ENCODE measurements around the gene ADAR.

The ADAR gene

DNA sequence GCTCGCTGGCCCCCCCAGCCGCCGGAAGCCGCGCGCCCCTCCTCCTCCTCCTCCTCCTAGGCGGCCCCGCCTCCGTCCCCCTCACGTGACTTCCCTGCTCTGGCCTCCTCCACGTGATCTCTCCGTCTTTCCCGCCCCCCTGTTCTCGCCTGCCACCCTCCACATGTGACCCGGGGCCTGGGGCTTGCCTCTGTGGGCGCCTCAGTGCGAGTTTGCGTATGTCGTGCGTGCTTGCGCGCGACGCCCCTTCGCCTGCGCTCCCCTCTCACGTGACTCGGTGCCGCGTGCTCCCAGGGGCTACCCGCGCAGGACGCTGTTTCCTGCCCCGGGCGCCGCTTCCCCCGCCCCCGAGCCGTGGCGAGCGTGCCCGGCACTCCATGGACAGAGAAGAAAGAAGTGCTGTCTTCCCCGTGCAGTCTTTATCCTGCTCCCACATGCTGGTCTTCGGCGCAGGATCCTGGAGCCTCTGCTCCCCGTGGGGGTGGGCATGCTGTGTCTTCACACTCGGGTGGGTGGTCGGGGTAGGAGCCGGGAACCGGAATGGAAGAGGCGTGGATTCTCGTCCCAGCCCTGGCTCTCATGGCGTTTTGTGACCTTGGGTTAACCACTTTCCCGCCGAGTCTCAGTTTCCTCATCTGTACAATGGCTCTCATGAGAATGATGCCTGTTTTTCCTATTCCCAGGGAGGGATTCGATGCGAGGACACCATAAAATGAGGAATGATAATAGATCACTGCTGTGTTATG is 49.1 kb downstream of the ADAR start:
- peak; percentile 99 for DNase-seq (ENCODE audit: low read depth, low spot score)

DNA sequence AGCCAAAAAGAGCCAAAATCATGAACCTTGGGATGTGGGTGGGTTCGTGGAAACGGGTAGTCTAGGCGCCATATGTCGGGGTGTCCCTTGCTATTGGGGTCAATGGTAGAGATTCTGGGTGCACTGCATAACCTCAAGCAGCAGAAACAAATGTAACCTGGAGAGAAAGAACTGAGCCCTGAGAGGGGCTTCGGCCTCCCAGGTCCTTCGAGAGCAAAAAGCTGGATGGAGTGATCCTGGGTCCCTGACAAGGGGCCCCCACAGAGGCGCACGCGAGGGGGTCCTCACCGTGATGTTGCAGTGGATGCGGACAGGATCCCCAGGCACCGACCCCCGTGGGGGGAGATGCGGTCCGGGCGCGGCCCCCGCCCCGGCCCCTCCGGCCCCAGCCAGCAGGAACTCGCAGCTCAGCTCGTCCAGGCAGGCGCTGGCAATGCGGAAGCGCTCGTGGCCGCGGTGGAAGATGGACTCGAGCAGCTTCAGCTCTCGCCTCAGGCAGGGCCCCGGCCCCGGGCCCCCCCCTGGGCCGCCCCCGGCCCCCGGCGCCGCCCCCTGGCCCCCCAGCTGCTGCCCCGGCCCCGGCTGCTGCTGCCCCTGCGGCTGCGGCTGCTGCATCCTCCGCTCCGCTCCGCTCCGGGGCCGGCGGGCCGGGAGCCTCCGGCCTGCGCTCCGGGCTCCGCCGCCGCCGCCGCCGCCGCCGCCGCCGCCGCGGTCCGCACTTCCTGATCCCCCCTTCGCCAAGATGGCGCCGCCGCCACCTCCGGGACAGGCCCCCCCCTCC is 49.9 kb downstream of the ADAR start, which contains the start of gene UBE2Q1:
Gene UBE2Q1 (minus strand): TSS at position 724 of the 781 bp plus-strand sequence. CDS start 109 bp downstream, at position 615.
- DNase-seq (ENCODE audit: low read depth, low spot score) = no peak

DNA sequence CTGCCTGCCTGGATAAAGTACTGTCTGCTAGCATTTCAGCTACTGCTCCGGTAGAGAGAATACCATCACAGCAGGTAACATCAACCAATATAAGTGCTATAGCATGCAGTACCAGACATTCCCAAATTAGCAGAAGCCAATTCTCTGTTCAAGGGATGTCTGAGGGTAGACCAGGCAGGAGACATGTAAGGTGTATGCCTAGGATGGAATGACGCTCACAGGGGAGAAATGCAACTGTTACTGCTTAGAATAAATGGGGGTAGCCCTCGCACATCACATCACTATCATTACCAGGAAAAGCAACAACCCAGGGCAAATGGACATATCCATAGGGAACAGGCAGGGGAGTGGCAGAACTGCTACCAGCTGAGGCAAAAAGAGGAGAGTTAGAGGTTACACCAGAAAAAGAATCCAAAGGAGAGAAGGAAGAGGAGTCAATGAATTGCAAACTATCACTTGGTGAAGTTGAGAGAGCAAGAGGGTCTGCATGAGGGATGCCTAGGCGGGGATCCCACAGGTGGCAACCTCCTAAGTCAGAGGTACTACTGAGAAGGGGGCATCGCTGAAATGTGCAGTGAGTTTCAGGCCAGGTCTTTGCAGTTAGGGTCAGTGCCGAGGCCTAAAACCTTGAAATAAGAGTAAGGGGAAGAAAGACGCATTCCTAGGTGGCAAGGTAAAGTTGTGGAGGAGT is 50.6 kb downstream of the ADAR start:
- DNase-seq (ENCODE audit: low read depth, low spot score) = no peak

DNA sequence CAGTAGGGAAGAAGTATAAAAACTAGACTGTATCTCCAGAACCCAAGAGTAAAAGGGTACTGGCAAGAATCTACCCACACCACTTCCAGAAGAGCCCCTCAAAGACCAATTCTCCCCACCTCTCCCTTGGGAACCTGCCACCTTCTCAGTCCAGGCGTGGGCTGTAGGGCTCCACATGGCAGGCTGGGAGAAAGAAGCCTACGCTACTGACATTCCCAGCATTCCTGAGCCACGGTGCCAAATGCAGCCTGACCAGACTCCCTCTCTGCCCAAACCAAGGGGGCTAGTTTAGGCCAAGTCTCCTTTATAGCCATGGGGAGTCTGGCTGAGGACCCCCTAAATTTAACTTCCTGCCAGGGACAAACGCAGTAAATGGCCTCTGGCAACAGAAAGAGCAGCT is 51.6 kb downstream of the ADAR start:
- no peak for DNase-seq (ENCODE audit: low read depth, low spot score)

DNA sequence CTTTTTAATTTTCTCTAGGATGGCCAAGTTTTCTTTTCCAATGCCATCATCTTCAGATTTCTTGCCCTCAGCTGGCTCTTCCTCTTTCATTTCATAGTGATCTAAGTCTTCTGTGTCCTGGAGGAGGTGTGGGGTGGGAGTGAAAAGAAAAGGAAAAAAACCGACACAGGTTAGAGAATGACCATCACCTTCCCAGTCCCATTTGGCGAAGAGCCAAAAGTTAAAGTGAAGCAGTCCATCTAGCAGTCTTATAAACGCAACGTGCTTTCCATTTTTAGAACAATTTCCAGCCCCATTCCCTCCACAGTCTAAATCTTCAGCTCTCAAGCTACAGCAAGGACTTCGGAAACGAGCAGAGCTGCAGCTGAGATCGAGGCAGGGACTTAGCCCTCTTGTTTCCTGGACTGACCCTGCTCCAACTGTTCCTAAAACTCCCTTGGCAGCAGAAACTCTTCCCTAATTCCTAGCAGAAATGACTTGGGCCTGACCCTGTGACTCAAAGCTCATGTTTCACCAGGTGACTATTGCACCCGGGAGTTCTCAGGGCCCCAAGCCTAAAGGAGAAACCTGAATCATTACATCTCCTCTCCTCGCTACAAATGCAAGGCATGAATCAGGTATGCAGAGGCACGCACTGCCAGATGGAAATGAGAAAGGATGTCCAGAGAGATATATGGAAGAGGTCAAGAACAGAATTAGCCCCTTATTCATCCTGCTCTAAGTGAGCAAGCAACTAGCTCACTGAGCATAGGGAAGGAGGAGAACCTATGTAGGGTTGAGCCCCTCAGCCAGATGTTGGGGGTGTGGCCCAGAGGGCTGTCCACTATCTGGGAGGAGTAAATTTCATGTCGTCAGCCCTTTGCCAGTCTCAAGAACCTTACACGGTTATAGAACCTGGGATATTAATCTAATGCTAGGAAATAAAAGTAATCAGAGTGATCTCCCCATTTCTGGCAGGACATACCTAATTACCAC is 54.6 kb downstream of the ADAR start:
- DNase-seq (ENCODE audit: low read depth, low spot score) = no peak

DNA sequence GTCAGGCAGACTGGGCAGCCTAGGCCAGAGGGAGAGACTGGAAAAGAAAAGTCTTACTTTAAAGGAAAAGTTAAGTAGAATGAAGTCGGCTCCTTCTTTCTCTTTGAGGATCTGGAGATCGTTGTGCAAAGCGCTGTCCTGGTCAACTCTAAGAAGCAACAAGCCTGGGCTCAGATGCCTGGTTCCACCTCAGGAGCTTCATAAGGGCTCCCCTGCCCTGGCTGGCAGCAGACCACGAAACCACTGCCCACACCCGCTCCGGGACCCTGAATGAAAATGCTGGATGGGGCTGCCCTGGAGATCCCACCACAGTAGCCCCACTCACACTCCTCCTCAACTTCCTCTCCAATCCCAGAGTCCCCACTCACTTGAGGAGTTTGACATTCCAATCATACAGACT is 56.0 kb downstream of the ADAR start:
- no peak for DNase-seq (ENCODE audit: low read depth, low spot score)

DNA sequence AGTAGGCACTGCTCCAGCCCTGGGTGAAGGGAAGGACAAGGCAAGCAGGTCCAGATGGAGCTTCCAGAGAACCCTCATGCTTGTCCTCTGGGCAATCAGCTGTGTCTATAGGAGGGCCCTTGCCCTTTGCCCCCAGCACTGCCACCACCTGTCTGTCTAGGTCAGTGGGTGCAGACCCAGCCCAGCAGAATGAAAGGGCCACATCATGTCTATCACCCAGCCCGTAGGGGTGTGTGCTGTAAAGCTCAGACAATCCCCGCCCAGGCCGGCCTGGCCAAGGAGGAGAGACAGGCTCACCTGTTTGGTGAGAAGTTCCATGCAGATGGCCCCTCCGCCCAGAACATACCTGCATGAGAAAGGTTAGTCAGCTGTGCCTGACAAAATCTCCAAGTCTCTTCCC is 56.5 kb downstream of the ADAR start:
- DNase-seq (ENCODE audit: low read depth, low spot score) = no peak

DNA sequence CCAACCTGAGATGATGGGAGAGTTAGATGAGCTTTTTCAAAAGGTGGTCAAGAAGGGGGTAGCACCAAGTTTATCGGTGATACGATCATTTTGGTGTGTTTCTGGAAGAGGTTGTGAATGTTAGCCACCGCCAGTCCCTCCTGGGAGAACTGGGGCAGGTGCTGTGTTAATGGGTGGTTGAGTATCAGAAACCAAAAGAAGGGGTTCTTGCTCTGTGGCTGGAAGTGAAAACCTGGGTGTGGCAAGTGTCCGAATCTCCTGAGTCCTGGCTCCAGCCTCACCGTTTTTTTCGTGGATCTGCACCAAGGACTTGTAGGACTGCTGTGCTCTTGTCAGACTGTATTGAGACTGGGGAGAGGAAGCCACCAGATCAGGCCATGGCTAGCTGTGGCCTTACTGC is 57.3 kb downstream of the ADAR start:
- DNase-seq (ENCODE audit: low read depth, low spot score) = no peak

DNA sequence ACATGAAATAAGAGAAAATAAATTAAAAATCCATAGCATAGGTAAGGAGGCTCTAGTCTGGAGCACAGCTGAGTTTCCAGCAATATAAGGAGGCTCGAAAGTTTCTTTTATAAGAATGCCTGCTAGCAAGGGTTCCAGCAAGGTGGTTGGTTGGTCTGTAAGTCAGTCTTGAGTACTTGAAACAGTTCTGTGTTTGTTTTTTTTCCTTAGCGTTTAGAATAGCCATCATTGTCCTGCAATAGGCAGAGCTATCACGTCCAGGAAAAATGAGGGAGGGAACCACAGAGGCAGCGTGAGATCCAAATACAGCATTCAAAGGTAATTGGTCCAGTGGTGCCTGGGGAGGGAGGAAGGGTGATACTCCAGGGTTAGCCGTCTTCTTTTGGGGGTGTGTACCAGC is 57.9 kb downstream of the ADAR start:
- DNase-seq (ENCODE audit: low read depth, low spot score) = no peak

DNA sequence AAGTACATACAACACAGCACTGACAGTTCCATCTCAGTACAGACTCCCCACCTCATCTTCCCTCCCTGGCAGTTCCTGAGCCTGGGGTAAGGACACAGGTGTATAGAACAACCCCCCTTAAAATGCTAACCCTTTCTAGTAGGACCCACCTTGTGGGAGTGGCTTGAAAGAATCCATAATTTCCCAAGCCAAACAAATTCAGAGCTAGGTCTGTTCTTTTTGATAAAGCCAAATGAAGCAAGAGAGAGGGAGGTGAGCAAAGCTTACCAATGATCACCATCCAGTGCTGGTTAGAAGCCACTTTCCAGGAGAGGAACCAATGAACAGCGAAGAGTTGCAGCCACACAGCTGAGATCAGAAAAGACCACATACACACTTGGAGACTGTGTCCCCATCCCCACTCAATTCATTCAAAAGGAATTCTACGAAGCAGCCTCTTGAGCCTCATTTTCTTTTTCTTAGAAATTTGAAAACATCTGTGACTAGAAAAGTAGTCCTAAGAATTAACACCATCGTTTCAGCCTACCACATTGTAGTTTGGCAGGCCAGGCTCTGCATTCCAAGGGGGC is 58.7 kb downstream of the ADAR start:
- DNase-seq (ENCODE audit: low read depth, low spot score) = no peak

DNA sequence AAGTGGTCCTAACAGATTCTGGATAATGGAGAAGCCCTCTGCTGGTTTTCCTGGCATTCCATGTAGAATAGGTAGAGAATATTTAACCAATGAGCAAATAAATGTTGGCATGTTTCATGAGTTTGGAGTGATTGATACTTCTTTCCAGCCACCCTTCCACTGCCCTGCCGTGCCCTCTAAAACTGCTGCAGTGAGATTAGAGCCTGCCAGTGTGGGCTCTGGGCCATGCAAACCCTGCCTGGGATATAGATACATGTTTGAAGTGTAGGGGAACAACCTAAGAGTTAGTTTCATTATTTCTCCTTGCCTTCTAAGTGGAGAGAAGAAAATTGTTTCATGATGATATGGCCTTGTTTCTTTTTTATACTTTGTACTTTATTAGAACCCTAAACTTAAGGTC is 60.0 kb downstream of the ADAR start:
- no peak for DNase-seq (ENCODE audit: low read depth, low spot score)

DNA sequence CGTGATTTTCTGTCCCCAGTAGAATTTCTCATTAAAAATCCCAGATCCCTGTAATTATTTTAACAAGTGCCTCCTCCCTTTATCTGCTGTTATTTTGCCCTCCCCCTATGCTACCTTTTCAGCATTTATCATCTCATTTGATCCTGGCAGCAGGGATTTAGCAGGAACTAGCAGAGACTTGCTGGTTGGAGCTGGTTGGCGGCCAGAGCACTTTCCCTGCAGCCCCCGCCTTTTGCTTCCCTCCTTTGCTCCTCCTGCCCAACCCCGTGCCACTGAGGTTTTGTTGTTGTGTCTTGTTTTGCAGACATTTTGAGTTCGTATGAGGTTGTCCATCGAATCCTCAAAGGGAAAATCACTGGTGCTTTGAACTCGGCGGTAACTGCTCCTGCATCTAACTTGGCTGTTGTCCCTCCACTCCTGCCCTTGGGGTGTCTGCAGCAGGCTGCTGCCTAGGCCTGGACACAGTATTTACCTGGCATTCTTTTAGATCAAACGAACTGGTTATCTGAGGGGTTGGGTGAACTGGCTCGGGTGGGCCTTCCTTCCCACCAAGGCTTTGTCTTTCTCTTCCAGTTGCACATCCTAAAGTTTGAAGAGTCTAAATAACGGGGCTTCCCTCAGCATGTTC is 60.8 kb downstream of the ADAR start:
- no peak for DNase-seq (ENCODE audit: low read depth, low spot score)

DNA sequence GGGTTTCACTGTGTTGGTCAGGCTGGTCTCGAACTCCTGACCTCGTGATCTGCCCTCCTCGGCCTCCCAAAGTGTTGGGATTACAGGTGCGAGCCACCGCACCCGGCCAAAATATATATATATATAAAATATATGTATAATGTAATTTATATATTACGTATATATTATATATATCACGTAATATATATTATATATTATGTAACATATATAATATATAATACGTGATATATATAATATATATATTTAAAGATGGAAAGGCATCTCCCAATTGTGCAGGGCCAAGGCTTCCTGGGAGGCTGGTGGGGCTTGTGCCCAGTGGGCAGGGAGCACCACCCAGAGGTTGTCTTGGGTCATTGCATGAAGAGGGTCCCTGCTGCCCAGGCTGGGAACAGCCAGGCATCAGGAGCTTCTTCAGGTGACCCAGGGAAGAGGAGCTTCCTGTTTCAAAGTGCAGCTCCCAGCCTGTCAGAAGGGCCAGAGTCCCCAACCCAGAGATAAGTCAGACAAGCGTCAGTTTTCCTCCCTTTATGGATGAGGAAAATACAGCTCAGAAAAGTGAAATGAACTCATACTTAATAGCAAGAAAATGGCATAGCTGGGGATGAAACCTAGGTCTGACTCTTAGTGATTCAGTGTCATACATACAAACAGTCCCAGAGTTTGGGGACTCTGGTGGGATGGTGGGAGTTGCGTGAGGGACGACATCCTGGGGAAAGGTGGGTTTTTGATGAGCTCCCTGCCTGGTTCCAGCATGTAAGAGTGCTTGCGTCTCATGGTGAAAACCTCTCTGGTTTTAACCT is 61.5 kb downstream of the ADAR start:
- DNase-seq (ENCODE audit: low read depth, low spot score) = no peak

DNA sequence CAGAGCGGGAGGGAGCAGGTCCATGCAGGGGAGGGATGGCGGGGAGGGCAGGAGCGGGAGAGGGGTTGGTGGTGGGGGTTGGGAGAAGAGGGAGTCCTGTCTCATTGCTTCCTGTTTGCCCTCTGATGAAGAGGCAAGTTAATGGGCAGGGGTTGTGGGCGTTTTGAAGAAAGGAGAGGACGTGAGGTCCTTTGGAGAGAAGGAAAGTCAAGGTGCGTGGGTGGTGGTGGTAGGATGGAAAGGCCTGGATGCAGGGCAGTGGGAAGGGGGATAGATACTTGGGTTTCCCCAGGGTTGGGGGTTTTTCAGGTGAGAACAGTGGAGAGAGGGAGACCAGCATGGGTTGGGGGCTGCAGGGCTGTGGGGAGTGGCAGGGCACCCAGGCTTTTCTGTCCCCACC is 66.8 kb downstream of the ADAR start:
- DNase-seq (ENCODE audit: low read depth, low spot score) = no peak

DNA sequence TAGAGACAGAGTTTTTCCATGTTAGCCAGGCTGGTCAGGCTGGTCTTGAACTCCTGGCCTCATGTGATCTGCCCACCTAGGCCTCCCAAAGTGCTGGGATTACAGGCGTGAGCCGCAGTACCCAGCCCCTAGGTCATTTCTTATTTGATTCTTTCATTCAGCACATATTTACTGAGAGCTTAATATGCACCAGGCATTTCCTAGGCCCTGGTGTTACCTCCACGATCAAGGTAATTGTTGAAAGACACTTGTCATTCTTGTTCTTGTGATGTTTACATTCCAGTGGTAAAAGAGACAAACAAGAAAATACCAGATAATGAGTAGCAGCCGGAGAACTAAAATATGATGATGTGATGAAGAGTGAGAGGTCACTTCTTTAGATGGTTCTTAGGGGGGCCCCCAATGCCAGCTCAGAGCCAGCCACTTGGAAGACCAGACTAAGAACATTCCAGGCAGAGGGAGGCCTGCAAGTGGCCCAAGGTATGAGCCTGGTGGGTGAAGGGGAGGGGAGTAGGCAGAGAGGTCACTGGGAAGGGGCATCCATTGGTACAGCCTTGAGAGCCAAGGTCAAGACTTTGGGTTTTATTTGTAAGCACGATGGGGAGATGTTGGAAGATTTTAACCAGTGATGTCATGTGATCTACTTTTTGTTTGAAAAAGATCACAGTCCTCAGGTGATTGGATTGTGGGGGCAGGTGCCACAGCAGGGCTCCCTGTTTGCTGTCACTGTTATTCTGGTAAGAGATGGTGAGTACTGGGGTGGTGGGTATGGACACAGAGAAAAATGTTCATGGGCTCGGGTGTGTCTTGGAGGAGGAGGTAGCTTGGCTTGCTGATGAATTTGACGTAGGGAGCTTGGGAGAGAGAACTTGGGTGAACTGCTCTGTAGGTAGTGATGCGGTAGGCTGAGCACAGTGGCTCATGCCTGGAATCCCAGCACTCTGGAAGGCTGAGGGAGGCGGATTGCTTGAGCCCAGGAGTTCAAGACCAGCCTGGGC is 68.2 kb downstream of the ADAR start:
- no peak for DNase-seq (ENCODE audit: low read depth, low spot score)

DNA sequence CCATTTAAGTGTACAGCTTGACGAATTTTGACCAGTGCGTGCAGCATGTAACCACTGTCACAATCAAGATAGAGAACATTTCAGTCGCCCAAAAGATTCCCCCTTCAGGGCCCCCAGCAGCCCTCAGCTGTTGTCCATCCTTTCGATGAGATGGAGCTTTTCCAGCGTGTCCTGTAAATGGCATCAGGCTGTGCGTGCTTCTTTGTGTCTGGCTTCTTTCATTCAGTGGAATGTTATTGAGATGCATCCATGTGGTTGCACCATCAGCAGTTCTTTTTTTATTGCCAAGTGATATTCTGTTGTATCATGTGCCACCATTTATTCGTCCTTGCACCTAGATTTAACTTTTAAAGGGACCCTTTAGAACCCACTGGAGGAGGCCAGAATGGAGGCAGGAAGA is 71.4 kb downstream of the ADAR start:
- no peak for DNase-seq (ENCODE audit: low read depth, low spot score)

DNA sequence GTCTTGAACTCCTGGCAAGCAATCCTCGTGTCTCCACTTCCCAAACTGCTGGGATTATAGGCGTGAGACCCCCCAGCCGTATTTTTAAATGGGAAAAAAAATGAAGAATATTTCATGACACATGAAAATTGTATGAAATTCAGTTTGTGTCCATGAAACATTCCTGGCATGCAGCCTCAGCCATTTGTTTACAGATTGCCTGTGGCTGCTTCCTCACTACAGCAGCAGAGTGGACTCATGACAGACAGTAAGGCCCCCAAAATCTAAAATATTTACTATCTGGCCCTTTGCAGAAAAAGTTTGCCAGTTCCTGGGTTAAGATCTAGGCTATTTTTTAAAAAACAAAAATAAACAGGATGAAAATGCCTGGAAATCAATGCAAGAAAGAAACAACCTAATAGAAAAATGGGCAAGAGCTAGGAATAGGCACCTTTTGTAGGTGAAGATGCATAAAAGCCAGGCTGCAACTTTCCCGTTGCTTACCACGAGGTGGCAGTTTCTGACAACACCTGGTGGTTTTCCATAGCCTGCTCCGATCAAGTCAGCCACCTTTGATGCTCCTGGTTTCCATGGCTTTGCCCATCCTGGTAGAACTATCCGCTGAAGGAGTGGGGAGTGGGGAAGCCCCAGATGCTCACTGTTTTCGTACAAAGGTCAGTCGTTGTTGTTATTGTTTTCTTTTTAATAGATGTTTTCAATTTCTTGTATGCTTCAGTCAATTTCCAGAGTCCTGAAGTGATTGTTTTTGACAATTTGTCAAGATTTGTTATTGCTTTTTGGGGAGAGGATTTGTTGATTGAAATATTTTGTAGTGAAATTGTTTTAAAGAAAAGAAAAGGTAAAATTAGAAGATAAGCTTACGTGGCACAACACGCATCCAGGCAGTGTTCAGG is 73.8 kb downstream of the ADAR start:
- no peak for DNase-seq (ENCODE audit: low read depth, low spot score)
